NT2/D1 (cell line): ENCODE results near the gene FAF1.

ENCODE experiments used
- DNase-seq: peaks from one replicate; pipeline ENCODE4 v3.0.0-alpha.2; 2011; ENCODE audit warnings: low read depth, low spot score
- H3K27me3 ChIP-seq: 2 replicates; pipeline ENCODE4 v1.6.0; 2011; ENCODE audit warnings: mild to moderate bottlenecking; ENCODE audit not compliant: insufficient read length, insufficient read depth
- H3K36me3 ChIP-seq: 2 replicates; pipeline ENCODE4 v1.6.1; 2011; ENCODE audit warnings: mild to moderate bottlenecking, low read length, mixed read lengths; ENCODE audit not compliant: insufficient read depth, insufficient read length
- H3K4me1 ChIP-seq: 2 replicates; pipeline ENCODE4 v1.5.1; 2011; ENCODE audit not compliant: insufficient read depth, insufficient read length
- H3K4me3 ChIP-seq: 2 replicates; pipeline ENCODE4 v1.5.1; 2011; ENCODE audit warnings: low read depth; ENCODE audit not compliant: insufficient read length
- H3K9ac ChIP-seq: 2 replicates; pipeline ENCODE4 v1.6.0; 2011; ENCODE audit warnings: low read depth; ENCODE audit not compliant: insufficient read length
- H3K9me3 ChIP-seq: 2 replicates; pipeline ENCODE4 v1.5.1; 2011; ENCODE audit warnings: mild to moderate bottlenecking, low read length; ENCODE audit not compliant: insufficient read depth
- SUZ12 ChIP-seq: IDR thresholded peaks from 2 replicates; pipeline ENCODE4 v1.6.1; 2011; ENCODE audit not compliant: insufficient read length, insufficient read depth; ENCODE audit errors: extremely low read depth
- YY1 ChIP-seq: IDR thresholded peaks from 2 replicates; pipeline ENCODE4 v1.6.1; 2011; ENCODE audit not compliant: insufficient read length, insufficient read depth
- ZNF274 ChIP-seq: IDR thresholded peaks from 2 replicates; pipeline ENCODE4 v1.6.1; 2011; ENCODE audit warnings: mild to moderate bottlenecking, low read depth, low read length

FAF1 gene

GRCh38 chr1:50564417-50564816 is 395.6 kb downstream of the FAF1 start:
- Histone ChIP-seq H3K4me1 (no peaks in the 10 kb centered on the region), H3K4me3 (no peak overlapping the region), H3K9ac (no peak overlapping the region), H3K27me3 (no peaks in the 10 kb centered on the region), H3K36me3 (peaks cover 9% of the 10 kb centered on the region), H3K9me3 (no peaks in the 10 kb centered on the region)
- no peak for TF ChIP-seq SUZ12
- TF ChIP-seq YY1 = no peak
- no peak for TF ChIP-seq ZNF274
- DNase-seq = no peak

DNA sequence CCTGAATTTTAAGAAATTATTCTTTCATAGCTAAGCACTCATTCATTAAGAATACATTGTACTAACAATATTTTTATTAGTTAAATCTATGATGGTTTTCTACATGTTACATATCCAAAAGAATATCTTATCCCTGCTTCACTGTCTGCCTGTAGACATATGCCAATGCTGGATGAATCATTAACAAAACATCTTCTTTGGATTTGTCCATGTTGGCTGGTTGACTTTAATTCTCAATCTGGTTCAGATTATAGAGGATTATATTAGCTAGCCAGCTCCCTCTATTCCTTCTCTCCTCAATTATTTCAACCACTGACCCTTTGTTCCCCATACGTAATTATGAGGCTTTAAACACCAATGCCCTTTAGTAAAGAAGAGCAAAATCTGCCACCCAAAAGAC is 398.0 kb downstream of the FAF1 start:
- DNase-seq = no peak
- Histone ChIP-seq H3K4me1 (no peaks in the 10 kb centered on the region), H3K36me3 (peaks cover 9% of the 10 kb centered on the region), H3K27me3 (no peaks in the 10 kb centered on the region), H3K4me3 (no peak overlapping the region), H3K9ac (no peak overlapping the region), H3K9me3 (no peaks in the 10 kb centered on the region)
- no peak for TF ChIP-seq ZNF274
- no peak for TF ChIP-seq SUZ12
- no peak for TF ChIP-seq YY1

DNA sequence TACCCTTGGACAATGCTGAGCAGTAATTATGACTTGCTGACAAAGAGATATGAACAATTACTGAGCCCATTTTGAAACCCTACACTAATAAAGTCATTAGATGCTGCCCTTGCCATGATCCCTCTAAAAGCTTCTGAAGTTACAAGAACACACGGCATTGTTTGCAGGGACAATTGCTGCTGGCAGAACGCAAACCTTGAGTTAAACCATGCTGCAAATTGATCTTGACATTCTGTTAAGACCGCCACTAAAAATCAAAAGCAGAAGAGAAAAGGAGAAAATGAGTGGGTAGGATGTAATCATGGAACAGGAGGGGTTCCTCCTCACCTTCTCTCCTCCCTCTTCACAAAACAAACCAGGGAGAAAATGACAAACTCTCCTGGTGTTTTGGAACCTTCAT is 400.6 kb downstream of the FAF1 start:
- no peak overlapping the region for H3K9ac ChIP-seq
- H3K4me1 ChIP-seq = no peaks in the 10 kb centered on the region
- DNase-seq = no peak
- H3K4me3 ChIP-seq = no peak overlapping the region
- H3K9me3 ChIP-seq = no peaks in the 10 kb centered on the region
- H3K27me3 ChIP-seq = no peaks in the 10 kb centered on the region
- peaks cover 5% of the 10 kb centered on the region for H3K36me3 ChIP-seq
- TF ChIP-seq ZNF274 (no peak), YY1 (no peak), SUZ12 (no peak)

DNA sequence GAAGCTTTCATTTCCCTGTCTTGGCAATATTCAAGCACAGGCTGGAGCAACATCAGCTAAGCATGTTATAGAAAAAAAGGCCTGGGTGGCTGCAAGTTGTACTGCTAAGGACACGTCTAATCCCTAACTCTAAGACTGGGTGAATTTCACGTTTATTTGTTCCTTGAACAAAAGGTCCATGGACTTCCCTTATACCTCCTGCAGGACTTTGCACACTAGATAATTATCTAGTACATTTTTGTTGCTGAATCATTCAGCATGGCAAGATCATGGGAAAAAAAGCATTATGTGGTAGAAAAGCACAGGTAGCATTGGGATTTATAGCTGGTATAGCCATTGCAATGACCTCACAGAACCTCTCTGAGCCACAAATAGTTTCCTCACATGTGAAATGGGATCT is 406.1 kb downstream of the FAF1 start:
- no peak overlapping the region for H3K9ac ChIP-seq
- no peaks in the 10 kb centered on the region for H3K27me3 ChIP-seq
- TF ChIP-seq ZNF274 (no peak), SUZ12 (no peak), YY1 (no peak)
- no peak overlapping the region for H3K4me3 ChIP-seq
- H3K36me3 ChIP-seq = no peaks in the 10 kb centered on the region
- H3K4me1 ChIP-seq = no peaks in the 10 kb centered on the region
- no peak for DNase-seq
- no peaks in the 10 kb centered on the region for H3K9me3 ChIP-seq

DNA sequence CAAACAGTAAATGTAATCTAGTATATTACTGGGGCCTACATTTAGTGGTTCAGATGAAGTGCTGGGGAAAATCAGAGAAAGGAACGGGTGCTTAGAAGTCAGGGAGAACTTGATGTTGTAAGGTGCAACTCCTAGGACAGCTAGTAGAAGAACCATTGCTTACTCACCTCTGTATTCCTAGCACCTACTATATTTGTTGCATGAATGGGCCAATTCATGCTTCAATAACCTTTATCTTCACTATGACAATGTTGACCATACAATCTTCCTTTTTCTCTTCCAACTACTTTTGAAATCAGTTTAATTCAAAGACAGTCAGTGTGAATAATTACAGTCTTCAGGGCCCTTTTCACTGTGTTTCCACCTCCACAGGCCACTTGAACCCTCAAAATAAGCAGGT is 411.8 kb downstream of the FAF1 start:
- no peak overlapping the region for H3K9ac ChIP-seq
- H3K36me3 ChIP-seq = no peaks in the 10 kb centered on the region
- DNase-seq = no peak
- H3K9me3 ChIP-seq = no peaks in the 10 kb centered on the region
- H3K27me3 ChIP-seq = no peaks in the 10 kb centered on the region
- H3K4me1 ChIP-seq = no peaks in the 10 kb centered on the region
- TF ChIP-seq ZNF274 (no peak), SUZ12 (no peak), YY1 (no peak)
- H3K4me3 ChIP-seq = no peak overlapping the region

GRCh38 chr1:50542362-50542761 is 417.7 kb downstream of the FAF1 start:
- Histone ChIP-seq H3K27me3 (no peaks in the 10 kb centered on the region), H3K36me3 (no peaks in the 10 kb centered on the region), H3K9me3 (no peaks in the 10 kb centered on the region), H3K4me1 (no peaks in the 10 kb centered on the region), H3K4me3 (no peak overlapping the region), H3K9ac (no peak overlapping the region)
- no peak for TF ChIP-seq ZNF274
- TF ChIP-seq YY1 = no peak
- no peak for TF ChIP-seq SUZ12
- DNase-seq = no peak

DNA sequence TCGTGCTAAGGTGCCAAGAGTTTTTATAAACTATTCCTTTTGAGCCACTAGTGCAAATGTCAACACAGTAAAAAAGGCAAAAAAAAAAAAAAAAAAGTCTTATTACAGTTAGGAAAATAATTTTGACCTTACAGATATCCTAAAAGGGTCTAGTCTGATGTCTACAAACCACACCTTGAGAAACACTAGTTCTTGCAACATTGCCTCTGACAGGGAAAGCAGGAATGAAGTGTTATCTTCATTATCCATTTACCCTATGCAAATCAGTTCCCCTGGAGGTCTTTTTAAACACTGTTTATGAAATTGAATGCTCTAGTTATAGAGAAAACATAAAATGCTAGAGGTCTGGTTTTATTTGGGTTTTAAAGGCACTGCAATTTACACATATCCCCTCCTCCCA is 421.6 kb downstream of the FAF1 start:
- H3K27me3 ChIP-seq = no peaks in the 10 kb centered on the region
- no peak for DNase-seq
- no peaks in the 10 kb centered on the region for H3K9me3 ChIP-seq
- no peak for TF ChIP-seq ZNF274
- TF ChIP-seq SUZ12 = no peak
- no peak for TF ChIP-seq YY1
- no peak overlapping the region for H3K4me3 ChIP-seq
- H3K4me1 ChIP-seq = no peaks in the 10 kb centered on the region
- H3K9ac ChIP-seq = no peak overlapping the region
- no peaks in the 10 kb centered on the region for H3K36me3 ChIP-seq

- no peak for DNase-seq
- no peaks in the 10 kb centered on the region for H3K36me3 ChIP-seq
- no peaks in the 10 kb centered on the region for H3K27me3 ChIP-seq
These were observed 428.5 kb downstream of the FAF1 start for GRCh38 chr1:50531601-50532000.

More at GRCh38 chr1:50531601-50532000, 428.5 kb downstream of the FAF1 start:
- Histone ChIP-seq H3K4me1 (no peaks in the 10 kb centered on the region), H3K4me3 (no peak overlapping the region), H3K9me3 (no peaks in the 10 kb centered on the region), H3K9ac (no peak overlapping the region)
- TF ChIP-seq ZNF274 (no peak), YY1 (no peak), SUZ12 (no peak)
